ENCODE measurements around the gene RBM34. TPM values are rescaled to one million over a fixed set of nuclear protein-coding genes. Genes with fewer than 3 reads are reported as not detected.
A peak's percentile ranks its signal among the peaks of the same experiment; 100 is the strongest.

Gene RBM34
- total and polyA plus RNA-seq, 10 of the 15 experiments (the other 5 are each of a cell fraction or from before 2014, with no cell fraction given) = 46.4 to 132 (median 109) TPM

GRCh38 chr1:235160383-235160956 lies 580 bp downstream of the RBM34 start:
- peak overlapping the region; percentile 97 for H3K9ac ChIP-seq (ENCODE audit: control insufficient read depth, insufficient read depth, low read length)
- peak overlapping the region; percentile 98 for H3K27ac ChIP-seq (ENCODE audit: control insufficient read depth, insufficient read depth)
- H3K79me2 ChIP-seq (ENCODE audit: control insufficient read depth, insufficient read depth, low read length) = peaks cover 32% of the 10 kb centered on the region
- CTCF ChIA-PET = interaction anchor here (0.6 to 2.8 kb wide), 9 partner anchors 17 to 344 kb away, joined by 3 to 18 read pairs (median 4); partner anchors contain the start of gene B3GALNT2
- SMC1A ChIA-PET (ENCODE audit: uncharacterized antibody, unreplicated experiment) = interaction anchor here (0.8 to 2.9 kb wide), 7 partner anchors 9 to 255 kb away, joined by 3 to 15 read pairs (median 4); no protein-coding TSS in a partner anchor
- intact Hi-C loops (cut with micrococcal nuclease; ENCODE audit: unreplicated experiment) = loop anchor here (2.0 kb wide), 1 partner anchor 32 kb away; the partner anchor contains the start of gene TOMM20
- no peaks in the 10 kb centered on the region for H3K9me3 ChIP-seq (replicated peaks; ENCODE audit: control insufficient read depth, insufficient read depth, low read length)
- TSS peak; percentile 89 for BruUV-seq (replicated peaks)
- in situ Hi-C loops (cut with MboI) = no loop called here
- H2AFZ ChIP-seq (ENCODE audit: control insufficient read depth, low read depth, low read length) = peak overlapping the region; percentile 100
- WGBS (ENCODE audit: insufficient coverage, insufficient replicate concordance, low lambda C conversion rate, missing lambda C conversion rate) = 1% methylated on average over 14 of the region's 14 CpGs
- H4K20me1 ChIP-seq (ENCODE audit: control insufficient read depth, insufficient read depth) = no peaks in the 10 kb centered on the region
- RAD21 ChIA-PET (ENCODE audit: unreplicated experiment) = interaction anchor here (0.6 to 2.6 kb wide), 7 partner anchors 39 to 661 kb away, joined by 3 to 11 read pairs (median 4); no protein-coding TSS in a partner anchor
- H3K4me1 ChIP-seq (ENCODE audit: control insufficient read depth, insufficient read depth, low read length) = peaks cover 3% of the 10 kb centered on the region; the same call in 1 of the 2 replicates
- ATAC-seq (peak; percentile 76), FAIRE-seq (peak; percentile 72), DNase-seq (ENCODE audit: low read depth, low spot score) (no peak)
- H3K36me3 ChIP-seq (ENCODE audit: control insufficient read depth in 2 of 2, insufficient read depth in 2 of 2, low read length in 1 of 2) = peaks cover 0 to 19% of the 10 kb centered on the region in 2 experiments; a peak in 2 of 4 replicates
- peak overlapping the region; percentile 76 for H3K4me2 ChIP-seq (ENCODE audit: control insufficient read depth, insufficient read depth)
- POLR2A ChIA-PET = interaction anchor here (0.5 to 2.0 kb wide), 12 partner anchors 8 to 346 kb away, joined by 3 to 12 read pairs (median 4); partner anchors contain the start of genes ARID4B, GGPS1, TBCE and TOMM20
- H3K4me3 ChIP-seq = peak overlapping the region; percentile 82
- no peaks in the 10 kb centered on the region for H3K27me3 ChIP-seq (replicated peaks in 1 of 2; ENCODE audit: control insufficient read depth in 2 of 2, insufficient read depth in 2 of 2, low read length in 1 of 2)
- TF ChIP-seq SPI1 (IDR thresholded peaks at IDR 0.05; ENCODE audit: borderline replicate concordance, insufficient read depth, low read depth, low read length) (no peak), ETV6 (conservative IDR thresholded peaks at IDR 0.05 in 1 of 2, IDR thresholded peaks at IDR 0.05 in 1 of 2; ENCODE audit: borderline replicate concordance in 1 of 2, low read depth in 1 of 2) (0 out of 4 replicates have a peak, but pooled peaks of 1 of the 2 experiments have one; percentile 33), FOS (IDR thresholded peaks at IDR 0.05; ENCODE audit: borderline replicate concordance, extremely low read depth, insufficient read length) (no peak), RB1 (IDR thresholded peaks at IDR 0.05; ENCODE audit: borderline replicate concordance) (no peak), POU2F2 (IDR thresholded peaks at IDR 0.05; ENCODE audit: borderline replicate concordance, low read depth, low read length) (no peak), IRF4 (IDR thresholded peaks at IDR 0.05; ENCODE audit: low read depth, low read length) (no peak), NFXL1 (IDR thresholded peaks at IDR 0.05; ENCODE audit: borderline replicate concordance) (no peak), SMARCA5 (IDR thresholded peaks at IDR 0.05) (no peak)
- TF ChIP-seq, protein P1, sequence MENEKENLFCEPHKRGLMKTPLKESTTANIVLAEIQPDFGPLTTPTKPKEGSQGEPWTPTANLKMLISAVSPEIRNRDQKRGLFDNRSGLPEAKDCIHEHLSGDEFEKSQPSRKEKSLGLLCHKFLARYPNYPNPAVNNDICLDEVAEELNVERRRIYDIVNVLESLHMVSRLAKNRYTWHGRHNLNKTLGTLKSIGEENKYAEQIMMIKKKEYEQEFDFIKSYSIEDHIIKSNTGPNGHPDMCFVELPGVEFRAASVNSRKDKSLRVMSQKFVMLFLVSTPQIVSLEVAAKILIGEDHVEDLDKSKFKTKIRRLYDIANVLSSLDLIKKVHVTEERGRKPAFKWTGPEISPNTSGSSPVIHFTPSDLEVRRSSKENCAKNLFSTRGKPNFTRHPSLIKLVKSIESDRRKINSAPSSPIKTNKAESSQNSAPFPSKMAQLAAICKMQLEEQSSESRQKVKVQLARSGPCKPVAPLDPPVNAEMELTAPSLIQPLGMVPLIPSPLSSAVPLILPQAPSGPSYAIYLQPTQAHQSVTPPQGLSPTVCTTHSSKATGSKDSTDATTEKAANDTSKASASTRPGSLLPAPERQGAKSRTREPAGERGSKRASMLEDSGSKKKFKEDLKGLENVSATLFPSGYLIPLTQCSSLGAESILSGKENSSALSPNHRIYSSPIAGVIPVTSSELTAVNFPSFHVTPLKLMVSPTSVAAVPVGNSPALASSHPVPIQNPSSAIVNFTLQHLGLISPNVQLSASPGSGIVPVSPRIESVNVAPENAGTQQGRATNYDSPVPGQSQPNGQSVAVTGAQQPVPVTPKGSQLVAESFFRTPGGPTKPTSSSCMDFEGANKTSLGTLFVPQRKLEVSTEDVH (IDR thresholded peaks at IDR 0.05; ENCODE audit: low read depth, partially characterized antibody) = no peak
- TF ChIP-seq, protein P2, sequence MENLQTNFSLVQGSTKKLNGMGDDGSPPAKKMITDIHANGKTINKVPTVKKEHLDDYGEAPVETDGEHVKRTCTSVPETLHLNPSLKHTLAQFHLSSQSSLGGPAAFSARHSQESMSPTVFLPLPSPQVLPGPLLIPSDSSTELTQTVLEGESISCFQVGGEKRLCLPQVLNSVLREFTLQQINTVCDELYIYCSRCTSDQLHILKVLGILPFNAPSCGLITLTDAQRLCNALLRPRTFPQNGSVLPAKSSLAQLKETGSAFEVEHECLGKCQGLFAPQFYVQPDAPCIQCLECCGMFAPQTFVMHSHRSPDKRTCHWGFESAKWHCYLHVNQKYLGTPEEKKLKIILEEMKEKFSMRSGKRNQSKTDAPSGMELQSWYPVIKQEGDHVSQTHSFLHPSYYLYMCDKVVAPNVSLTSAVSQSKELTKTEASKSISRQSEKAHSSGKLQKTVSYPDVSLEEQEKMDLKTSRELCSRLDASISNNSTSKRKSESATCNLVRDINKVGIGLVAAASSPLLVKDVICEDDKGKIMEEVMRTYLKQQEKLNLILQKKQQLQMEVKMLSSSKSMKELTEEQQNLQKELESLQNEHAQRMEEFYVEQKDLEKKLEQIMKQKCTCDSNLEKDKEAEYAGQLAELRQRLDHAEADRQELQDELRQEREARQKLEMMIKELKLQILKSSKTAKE (IDR thresholded peaks at IDR 0.05; ENCODE audit: low read depth, poor library complexity, severe bottlenecking) = peak; percentile 35
- TF ChIP-seq, protein P3, sequence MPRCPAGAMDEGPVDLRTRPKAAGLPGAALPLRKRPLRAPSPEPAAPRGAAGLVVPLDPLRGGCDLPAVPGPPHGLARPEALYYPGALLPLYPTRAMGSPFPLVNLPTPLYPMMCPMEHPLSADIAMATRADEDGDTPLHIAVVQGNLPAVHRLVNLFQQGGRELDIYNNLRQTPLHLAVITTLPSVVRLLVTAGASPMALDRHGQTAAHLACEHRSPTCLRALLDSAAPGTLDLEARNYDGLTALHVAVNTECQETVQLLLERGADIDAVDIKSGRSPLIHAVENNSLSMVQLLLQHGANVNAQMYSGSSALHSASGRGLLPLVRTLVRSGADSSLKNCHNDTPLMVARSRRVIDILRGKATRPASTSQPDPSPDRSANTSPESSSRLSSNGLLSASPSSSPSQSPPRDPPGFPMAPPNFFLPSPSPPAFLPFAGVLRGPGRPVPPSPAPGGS (IDR thresholded peaks at IDR 0.05; ENCODE audit: borderline replicate concordance, insufficient read depth, low read depth, low read length, poor library complexity, severe bottlenecking) = no peak

Measured in GM12878 (cell line).